ENCODE data around the gene TSPAN4. TPM values are rescaled to one million over a fixed set of nuclear protein-coding genes. Genes with fewer than 3 reads are reported as not detected.

Gene TSPAN4
- total RNA-seq, 1 donor from 2014 or later: 26.4 TPM

GRCh38 chr11:831118-831864, 11.4 kb upstream of the TSPAN4 start:
- DNase-seq (ENCODE audit: low spot score): peak; percentile 6
- Mint-ChIP-seq H3K27me3 (ENCODE audit: unreplicated experiment) (peaks cover 18% of the 10 kb centered on the region), H3K27ac (ENCODE audit: unreplicated experiment) (no peak overlapping the region), H3K9me3 (ENCODE audit: unreplicated experiment) (no peaks in the 10 kb centered on the region), H3K36me3 (ENCODE audit: low read depth, unreplicated experiment) (no peaks in the 10 kb centered on the region), H3K4me3 (ENCODE audit: unreplicated experiment) (no peak overlapping the region), H3K4me1 (ENCODE audit: unreplicated experiment) (peaks cover 21% of the 10 kb centered on the region)
- TF ChIP-seq CTCF (IDR thresholded peaks at IDR 0.05; ENCODE audit: unreplicated experiment): no peak

- TF ChIP-seq CTCF (IDR thresholded peaks at IDR 0.05; ENCODE audit: unreplicated experiment): no peak
- peaks cover 15% of the 10 kb centered on the region for H3K27me3 Mint-ChIP-seq (ENCODE audit: unreplicated experiment)
- H3K27ac Mint-ChIP-seq (ENCODE audit: unreplicated experiment): no peak overlapping the region
- H3K36me3 Mint-ChIP-seq (ENCODE audit: low read depth, unreplicated experiment): no peaks in the 10 kb centered on the region
- DNase-seq (ENCODE audit: low spot score): no peak
- no peak overlapping the region for H3K4me3 Mint-ChIP-seq (ENCODE audit: unreplicated experiment)
- H3K4me1 Mint-ChIP-seq (ENCODE audit: unreplicated experiment): peaks cover 21% of the 10 kb centered on the region
- H3K9me3 Mint-ChIP-seq (ENCODE audit: unreplicated experiment): no peaks in the 10 kb centered on the region
These were observed 10.6 kb upstream of the TSPAN4 start for GRCh38 chr11:831961-832528.

GRCh38 chr11:832529-833113, 10.0 kb upstream of the TSPAN4 start, which contains the start of gene CD151:
Gene CD151, plus strand, starts transcription at chr11:832952. Its CDS starts 3,118 bp downstream, at chr11:836070.
- peaks cover 14% of the 10 kb centered on the region for H3K27me3 Mint-ChIP-seq (ENCODE audit: unreplicated experiment)
- no peak for TF ChIP-seq CTCF (IDR thresholded peaks at IDR 0.05; ENCODE audit: unreplicated experiment)
- no peaks in the 10 kb centered on the region for H3K36me3 Mint-ChIP-seq (ENCODE audit: low read depth, unreplicated experiment)
- peaks cover 19% of the 10 kb centered on the region for H3K4me1 Mint-ChIP-seq (ENCODE audit: unreplicated experiment)
- no peaks in the 10 kb centered on the region for H3K9me3 Mint-ChIP-seq (ENCODE audit: unreplicated experiment)
- no peak within 1 kb of the TSS for H3K27ac Mint-ChIP-seq (ENCODE audit: unreplicated experiment)
- no peak for DNase-seq (ENCODE audit: low spot score)
- H3K4me3 Mint-ChIP-seq (ENCODE audit: unreplicated experiment): peak within 1 kb of the TSS; percentile 77

GRCh38 chr11:833114-833791, 9.4 kb upstream of the TSPAN4 start:
- no peak for TF ChIP-seq CTCF (IDR thresholded peaks at IDR 0.05; ENCODE audit: unreplicated experiment)
- peak overlapping the region; percentile 77 for H3K4me3 Mint-ChIP-seq (ENCODE audit: unreplicated experiment)
- peaks cover 11% of the 10 kb centered on the region for H3K27me3 Mint-ChIP-seq (ENCODE audit: unreplicated experiment)
- H3K27ac Mint-ChIP-seq (ENCODE audit: unreplicated experiment): no peak overlapping the region
- H3K9me3 Mint-ChIP-seq (ENCODE audit: unreplicated experiment): no peaks in the 10 kb centered on the region
- no peaks in the 10 kb centered on the region for H3K36me3 Mint-ChIP-seq (ENCODE audit: low read depth, unreplicated experiment)
- DNase-seq (ENCODE audit: low spot score): peak; percentile 45
- peaks cover 13% of the 10 kb centered on the region for H3K4me1 Mint-ChIP-seq (ENCODE audit: unreplicated experiment)
